Measurements from ENCODE around the gene BRSK1.

GRCh38 chr19:55262359-55262758 lies 21.4 kb upstream of the BRSK1 start:
- TF ChIP-seq EZH2phosphoT487 (IDR thresholded peaks at IDR 0.05; ENCODE audit: insufficient read depth, low read depth) (no peak), EZH2 (IDR thresholded peaks at IDR 0.05; ENCODE audit: insufficient read depth, poor library complexity, severe bottlenecking) (no peak)
